DMS153 (cell line): ENCODE results near the gene TMEM208.
A peak's percentile ranks its signal among the peaks of the same experiment; 100 is the strongest.

Source experiments
- DNase-seq: peaks from one replicate; lab custom pipeline; 2025; lab: John Stamatoyannopoulos, UW

The TMEM208 gene

DNA sequence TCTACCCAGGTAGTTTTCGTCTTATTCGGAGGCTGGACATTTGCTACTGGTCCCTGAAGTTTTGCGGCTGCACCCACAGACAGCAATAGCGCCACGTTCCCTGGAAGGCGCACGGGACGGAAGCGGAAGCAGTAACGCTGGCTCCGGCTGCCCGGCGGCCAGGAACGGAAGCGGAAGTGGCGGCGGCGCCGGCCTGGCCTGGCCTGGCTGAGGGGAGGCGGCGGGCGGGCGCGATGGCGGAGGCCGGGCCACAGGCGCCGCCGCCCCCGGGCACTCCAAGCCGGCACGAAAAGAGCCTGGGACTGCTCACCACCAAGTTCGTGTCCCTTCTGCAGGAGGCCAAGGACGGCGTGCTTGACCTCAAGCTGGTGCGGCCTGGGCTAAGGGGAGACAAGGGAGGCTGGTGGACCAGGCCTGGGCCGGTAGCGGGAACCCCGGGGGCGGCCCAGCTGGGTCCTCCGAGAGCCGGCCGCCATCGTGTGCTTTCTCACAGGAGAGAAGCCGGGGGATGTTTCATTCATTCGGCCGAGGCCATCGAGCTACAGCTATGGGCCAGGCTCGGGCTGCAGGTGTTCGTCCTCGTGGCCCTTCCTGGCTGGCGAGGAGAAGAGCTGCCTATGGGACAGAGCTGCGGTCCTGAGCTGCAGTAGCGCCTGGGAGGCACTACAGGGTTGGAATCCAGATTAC, 34.8 kb upstream of the TMEM208 start, which contains the start of gene E2F4:
Gene E2F4, plus strand, starts transcription at position 161 of the 687 bp plus-strand sequence. Its CDS starts 73 bp downstream, at position 234.
- DNase-seq, result peak; percentile 77

DNA sequence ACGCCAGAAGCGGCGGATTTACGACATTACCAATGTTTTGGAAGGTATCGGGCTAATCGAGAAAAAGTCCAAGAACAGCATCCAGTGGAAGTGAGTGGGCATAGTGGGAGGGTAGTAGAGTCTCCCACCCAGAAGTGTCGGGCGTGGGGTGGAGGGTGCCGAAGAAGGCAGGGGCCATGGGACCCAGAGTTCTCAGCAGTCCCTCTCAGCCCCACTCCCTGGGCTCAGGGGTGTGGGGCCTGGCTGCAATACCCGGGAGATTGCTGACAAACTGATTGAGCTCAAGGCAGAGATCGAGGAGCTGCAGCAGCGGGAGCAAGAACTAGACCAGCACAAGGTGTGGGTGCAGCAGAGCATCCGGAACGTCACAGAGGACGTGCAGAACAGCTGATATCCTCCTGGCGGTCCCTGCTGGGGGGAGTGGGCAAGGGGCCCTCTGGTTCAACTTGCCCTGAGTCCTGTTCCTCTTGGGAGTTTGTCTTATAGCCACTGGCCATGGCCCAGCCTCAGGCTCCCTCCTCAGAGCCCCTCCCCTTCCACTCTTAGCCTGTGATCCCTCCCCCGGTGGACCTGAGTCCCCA, 34.1 kb upstream of the TMEM208 start:
- no peak for DNase-seq

- DNase-seq, result no peak
Observed at GRCh38 chr16:67193536-67193935, 33.4 kb upstream of the TMEM208 start.

- DNase-seq, result no peak
Observed at GRCh38 chr16:67194260-67194659, 32.7 kb upstream of the TMEM208 start.

DNA sequence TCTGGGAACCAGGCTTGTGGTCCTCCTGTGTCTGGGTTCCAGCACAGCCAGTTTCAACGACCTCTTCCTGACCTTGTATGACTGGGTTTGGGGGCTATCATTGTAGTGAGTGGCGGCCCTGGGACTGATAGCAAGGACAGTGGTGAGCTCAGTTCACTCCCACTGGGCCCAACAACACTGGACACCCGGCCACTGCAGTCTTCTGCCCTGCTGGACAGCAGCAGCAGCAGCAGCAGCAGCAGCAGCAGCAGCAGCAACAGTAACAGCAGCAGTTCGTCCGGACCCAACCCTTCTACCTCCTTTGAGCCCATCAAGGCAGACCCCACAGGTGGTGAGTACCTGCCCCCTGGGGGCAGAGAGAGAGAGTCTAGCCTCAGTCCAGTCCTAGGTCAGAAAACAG, 31.3 kb upstream of the TMEM208 start:
- DNase-seq, result no peak

GRCh38 chr16:67196881-67197280, 30.0 kb upstream of the TMEM208 start:
- no peak for DNase-seq

DNA sequence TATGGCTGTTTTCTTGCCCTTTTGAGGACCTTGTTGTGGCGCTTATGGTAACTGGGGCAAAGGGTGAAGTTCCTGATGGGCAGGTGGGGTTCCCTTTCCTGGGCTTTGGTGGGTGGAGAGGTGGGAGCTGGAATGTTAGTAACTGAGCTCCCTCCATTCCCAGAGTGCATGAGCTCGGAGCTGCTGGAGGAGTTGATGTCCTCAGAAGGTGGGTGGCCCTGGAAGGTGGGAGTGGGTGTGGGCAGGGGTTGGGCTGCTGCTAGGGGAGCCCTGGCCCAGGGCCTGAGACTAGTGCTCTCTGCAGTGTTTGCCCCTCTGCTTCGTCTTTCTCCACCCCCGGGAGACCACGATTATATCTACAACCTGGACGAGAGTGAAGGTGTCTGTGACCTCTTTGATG, 29.2 kb upstream of the TMEM208 start:
- DNase-seq, result no peak

DNA sequence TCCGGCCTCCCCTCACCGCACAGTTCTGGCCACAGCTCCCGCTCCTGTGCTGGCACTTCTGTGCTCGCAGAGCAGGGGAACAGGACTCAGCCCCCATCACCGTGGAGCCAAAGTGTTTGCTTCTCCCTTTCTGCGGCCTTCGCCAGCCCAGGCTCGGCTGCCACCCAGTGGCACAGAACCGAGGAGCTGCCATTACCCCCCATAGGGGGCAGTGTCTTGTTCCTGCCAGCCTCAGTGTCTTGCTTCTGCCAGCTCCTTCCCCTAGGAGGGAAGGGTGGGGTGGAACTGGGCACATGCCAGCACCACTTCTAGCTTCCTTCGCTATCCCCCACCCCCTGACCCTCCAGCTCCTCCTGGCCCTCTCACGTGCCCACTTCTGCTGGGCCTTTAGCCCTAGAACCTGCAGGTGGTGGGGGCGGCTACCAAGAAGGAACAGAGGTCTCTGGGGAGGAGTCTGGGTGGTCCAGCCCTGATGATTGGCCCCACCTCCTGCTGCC, 28.6 kb upstream of the TMEM208 start:
- peak; percentile 52 for DNase-seq

DNA sequence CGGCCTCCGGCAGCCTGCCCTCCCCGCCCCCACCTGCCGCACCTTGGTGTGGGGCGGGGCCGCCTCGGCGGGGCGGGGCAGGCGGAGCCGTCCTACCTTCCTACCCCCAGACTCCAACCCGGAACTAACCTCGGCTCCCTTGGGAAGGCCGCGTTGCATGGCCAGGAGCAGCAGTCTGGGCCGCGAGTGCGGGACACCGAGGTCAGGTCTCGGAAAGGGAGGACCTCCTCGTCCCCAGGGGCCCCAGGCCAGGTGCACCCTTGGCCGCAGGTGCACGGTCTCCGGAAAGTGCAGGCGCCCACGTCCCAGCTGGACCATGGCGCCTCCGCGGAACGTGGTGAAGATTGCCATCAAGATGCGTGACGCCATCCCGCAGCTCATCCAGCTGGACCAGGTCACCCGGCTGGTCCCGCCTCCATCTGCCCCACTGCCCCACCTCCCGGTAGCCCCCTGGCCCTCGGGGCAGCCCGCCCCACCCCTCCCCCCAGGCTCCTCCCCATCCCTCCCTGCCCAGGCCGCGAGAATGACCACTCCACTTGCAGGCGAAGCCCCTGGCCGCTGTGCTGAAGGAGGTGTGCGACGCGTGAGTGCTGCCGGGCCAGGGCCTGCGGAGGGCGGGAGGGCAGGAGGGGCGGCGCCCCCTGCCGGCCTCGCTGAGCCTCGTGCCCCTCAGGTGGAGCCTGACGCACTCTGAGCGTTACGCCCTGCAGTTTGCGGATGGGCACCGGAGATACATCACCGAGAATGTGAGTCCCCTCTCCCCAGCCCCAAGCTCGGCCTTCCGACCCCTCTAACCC, 27.7 kb upstream of the TMEM208 start, which contains the start of gene ELMO3:
Gene ELMO3, plus strand, starts transcription at position 121 of the 797 bp plus-strand sequence. Its CDS starts 196 bp downstream, at position 317.
- peak; percentile 73 for DNase-seq

- no peak for DNase-seq
Observed at GRCh38 chr16:67199808-67200198, 27.1 kb upstream of the TMEM208 start.

DNA sequence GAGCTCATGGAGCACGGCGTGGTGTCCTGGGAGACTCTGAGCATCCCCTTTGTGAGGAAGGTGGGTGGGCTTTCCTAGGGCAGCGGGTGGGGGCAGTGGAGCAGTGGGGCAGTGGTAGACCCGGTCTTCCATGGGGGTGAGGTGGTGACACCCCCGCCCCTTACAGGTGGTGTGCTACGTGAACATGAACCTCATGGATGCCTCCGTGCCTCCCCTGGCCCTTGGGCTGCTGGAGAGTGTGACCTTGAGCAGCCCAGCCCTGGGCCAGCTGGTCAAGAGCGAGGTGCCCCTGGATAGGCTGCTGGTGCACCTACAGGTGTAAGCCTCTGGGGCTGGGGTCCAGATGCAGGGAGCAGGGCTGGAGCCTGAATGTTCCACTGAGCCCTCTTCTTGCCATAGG, 26.4 kb upstream of the TMEM208 start:
- no peak for DNase-seq

DNA sequence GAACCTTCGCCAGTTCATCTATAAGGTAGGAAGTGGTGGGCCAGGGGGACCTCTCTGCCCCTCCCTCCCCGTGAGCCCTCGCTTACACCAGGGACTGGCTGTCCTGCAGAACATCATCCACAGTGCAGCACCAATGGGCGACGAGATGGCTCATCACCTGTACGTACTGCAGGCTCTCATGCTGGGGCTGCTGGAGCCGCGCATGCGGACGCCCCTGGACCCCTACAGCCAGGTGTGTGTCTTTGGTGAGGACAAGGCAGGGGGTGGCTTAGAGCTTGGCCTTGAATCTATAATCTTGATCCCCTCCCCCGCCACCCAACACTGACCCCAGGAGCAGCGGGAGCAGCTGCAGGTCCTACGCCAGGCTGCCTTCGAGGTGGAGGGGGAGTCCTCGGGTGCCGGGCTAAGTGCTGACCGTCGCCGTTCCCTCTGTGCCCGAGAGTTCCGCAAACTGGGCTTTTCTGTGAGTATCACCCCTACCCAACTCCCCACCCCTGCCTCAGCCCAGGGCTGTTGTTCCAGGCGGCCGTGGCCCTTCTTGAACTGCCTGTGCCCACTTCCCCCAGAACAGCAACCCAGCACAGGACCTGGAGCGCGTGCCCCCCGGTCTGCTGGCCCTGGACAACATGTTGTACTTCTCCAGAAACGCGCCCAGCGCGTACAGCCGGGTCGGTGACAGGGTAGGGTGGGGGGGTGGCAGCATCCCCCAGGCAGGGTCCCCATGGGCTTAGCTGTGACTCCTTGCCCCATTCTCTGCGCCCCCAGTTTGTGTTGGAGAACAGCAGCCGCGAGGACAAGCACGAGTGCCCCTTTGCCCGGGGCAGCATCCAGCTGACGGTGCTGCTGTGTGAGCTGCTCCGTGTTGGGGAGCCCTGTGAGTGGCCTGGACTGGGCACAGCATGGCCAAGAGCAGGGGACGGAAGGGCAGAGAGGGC, 25.3 kb upstream of the TMEM208 start:
- no peak for DNase-seq

DNA sequence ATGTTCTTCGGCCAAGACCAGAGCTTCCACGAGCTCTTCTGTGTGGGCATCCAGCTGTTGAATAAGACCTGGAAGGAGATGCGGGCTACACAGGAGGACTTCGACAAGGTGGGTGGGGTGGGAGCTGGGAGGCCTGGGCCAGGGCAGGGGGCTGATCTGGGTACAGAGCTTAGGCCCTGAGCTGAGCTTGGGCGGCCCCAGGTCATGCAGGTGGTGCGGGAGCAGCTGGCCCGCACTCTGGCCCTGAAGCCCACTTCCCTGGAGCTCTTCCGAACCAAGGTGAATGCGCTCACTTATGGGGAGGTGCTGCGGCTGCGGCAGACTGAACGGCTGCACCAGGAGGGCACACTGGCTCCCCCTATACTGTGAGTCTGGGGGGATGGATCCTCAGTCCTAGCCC, 24.5 kb upstream of the TMEM208 start:
- no peak for DNase-seq

DNA sequence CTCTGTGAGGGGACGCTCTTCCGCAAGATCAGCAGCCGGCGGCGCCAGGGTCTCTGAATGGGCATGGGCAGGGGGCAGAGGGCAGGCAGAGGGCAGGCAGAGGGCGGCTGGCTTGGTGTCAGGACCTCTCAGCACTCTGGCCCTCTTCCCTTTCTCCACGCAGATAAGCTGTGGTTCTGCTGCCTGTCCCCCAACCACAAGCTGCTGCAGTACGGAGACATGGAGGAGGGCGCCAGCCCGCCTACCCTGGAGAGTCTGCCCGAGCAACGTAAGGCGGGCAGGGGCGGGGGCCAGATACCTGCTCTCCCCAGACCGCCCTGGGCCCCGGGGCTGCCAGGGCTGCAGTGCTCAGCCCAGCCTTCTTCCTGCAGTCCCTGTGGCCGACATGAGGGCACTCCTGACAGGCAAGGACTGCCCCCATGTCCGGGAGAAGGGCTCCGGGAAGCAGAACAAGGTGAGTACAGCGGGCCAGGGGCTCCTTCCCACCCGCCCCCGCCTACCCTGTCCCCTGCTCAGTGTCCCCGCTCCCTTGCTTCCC, 23.9 kb upstream of the TMEM208 start:
- no peak for DNase-seq

GRCh38 chr16:67204076-67204475, 22.9 kb upstream of the TMEM208 start:
- no peak for DNase-seq

DNA sequence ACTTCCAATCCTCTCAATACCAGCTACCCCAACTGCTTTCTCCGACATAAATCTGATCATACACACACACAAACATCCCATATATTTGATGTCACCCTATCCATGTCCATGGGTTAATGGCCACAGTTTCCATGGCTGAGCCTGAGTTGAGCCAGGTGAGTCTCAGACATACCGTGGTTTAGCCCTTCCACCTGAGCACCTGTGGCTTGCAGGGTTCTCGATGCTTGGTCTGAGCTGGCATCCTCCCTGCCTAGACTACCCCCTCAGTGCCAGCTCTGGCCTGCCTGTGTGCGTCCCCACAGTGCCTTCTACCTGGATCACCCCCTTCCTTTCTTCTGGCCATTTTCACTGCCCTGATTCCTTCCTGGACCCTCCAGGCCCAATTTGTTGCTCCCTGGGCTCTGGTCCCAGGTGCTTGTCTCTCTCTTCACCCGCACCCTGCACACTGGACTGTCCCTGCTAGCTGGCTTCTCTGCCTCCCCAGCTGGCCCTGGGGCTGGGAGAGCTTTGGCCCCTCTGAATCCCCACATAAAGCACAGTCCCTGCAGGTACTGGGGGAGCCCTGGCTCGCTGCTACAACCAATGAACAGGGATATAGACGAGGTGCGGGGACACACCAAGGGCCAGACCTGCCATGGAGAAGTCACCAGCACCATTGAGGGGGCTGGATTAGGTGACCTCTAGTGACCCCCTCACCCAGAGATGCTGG, 20.6 kb upstream of the TMEM208 start:
- DNase-seq, result no peak

DNA sequence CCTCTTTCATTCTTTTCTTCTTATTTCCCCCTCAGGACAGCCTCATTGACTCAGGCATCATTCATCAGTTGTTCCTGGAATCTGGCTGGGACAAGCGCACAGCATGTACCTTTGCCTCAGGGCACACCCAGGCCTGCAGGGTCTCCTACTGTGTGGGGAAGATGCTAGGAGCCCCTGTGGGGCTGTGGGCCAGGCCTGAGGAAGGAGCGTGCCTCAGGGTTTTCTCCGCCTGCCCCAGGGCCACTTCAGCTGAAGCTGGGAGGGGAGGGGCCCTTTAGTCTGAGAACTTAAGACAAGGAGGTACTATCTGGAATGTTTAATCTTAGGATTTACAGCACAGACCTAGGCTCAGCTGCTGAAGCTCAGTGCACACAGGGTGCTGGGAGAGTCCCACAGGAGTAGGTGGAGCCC, 20.1 kb upstream of the TMEM208 start:
- no peak for DNase-seq

- DNase-seq, result no peak
Observed at GRCh38 chr16:67207249-67208091, 19.5 kb upstream of the TMEM208 start.

DNA sequence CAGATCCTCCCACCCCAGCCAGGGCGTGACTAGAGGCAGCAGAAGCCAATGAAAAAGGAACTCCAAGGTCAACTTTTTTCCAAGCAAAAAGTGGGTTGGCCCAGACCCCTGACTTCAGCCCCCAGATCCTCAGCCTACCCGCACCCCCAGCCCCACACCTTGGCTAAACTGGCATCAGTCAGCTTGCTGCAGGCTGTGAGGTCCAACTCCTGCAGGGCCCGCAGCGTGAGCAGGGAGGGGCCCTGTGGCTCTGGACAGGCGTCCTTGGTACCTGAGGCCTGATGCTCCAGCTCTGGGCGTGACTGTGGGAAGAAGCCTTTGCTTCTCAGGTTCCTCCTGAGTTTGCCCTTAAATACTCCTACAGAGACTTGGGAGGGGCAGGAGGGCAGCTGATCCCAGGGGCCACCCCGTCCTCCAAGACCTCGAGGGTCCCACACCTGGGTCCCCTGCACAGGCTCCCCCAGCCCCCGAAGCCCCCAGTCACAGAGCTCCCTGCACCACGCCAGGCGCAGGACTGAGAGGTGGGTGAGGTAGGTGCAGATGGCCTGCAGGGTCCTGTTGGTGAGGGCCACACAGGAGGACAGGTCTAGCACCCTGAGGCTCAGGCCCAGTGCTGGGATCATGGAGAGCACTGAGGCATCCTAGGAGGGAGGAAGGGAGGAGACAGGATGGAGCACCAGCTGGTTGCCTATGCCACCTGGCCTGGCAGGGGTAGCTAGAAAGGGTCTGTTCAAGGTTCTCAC, 18.6 kb upstream of the TMEM208 start:
- no peak for DNase-seq
